GM18858 (cell line): ENCODE data around the gene EMP1.

Experiments used
- ATAC-seq: cut with Tn5 transposase; IDR thresholded peaks from one replicate; pipeline ENCODE4 v1.9.1; 2021; ENCODE audit not compliant: unreplicated experiment

The EMP1 gene

GRCh38 chr12:13196130-13196921 is at the start of gene EMP1:
TSS of gene EMP1 (plus strand) at chr12:13196726. CDS start at chr12:13211511, 14,785 bp downstream.
- peak; percentile 93 for ATAC-seq

- ATAC-seq: no peak
These were observed 48.6 kb upstream of the EMP1 start for GRCh38 chr12:13147688-13148484.

GRCh38 chr12:13148485-13148847 is 48.1 kb upstream of the EMP1 start:
- no peak for ATAC-seq

- ATAC-seq: no peak
These were observed 47.1 kb upstream of the EMP1 start for GRCh38 chr12:13149411-13149810.

GRCh38 chr12:13152281-13152680 is 44.2 kb upstream of the EMP1 start:
- ATAC-seq: no peak

- ATAC-seq: no peak
These were observed 43.8 kb upstream of the EMP1 start for GRCh38 chr12:13152756-13153155.

- ATAC-seq: no peak
These were observed 43.3 kb upstream of the EMP1 start for GRCh38 chr12:13153180-13153579.

GRCh38 chr12:13154027-13154538 is 42.4 kb upstream of the EMP1 start:
- no peak for ATAC-seq

GRCh38 chr12:13154831-13155230 is 41.7 kb upstream of the EMP1 start:
- no peak for ATAC-seq

- ATAC-seq: no peak
These were observed 40.2 kb upstream of the EMP1 start for GRCh38 chr12:13156277-13156676.

GRCh38 chr12:13161172-13161571 is 35.4 kb upstream of the EMP1 start:
- no peak for ATAC-seq

- ATAC-seq: no peak
These were observed 33.6 kb upstream of the EMP1 start for GRCh38 chr12:13162904-13163303.

GRCh38 chr12:13163868-13164635 is 32.5 kb upstream of the EMP1 start:
- no peak for ATAC-seq

- ATAC-seq: no peak
These were observed 31.5 kb upstream of the EMP1 start for GRCh38 chr12:13164921-13165616.

- no peak for ATAC-seq
These were observed 30.9 kb upstream of the EMP1 start for GRCh38 chr12:13165617-13166041.

GRCh38 chr12:13167226-13167625 is 29.3 kb upstream of the EMP1 start:
- ATAC-seq: no peak

- ATAC-seq: no peak
These were observed 28.6 kb upstream of the EMP1 start for GRCh38 chr12:13167906-13168305.

- no peak for ATAC-seq
These were observed 27.3 kb upstream of the EMP1 start for GRCh38 chr12:13169272-13169671.

GRCh38 chr12:13170892-13171490 is 25.5 kb upstream of the EMP1 start:
- ATAC-seq: no peak
